K562 (cell line): Measurements from ENCODE around the gene ITPR1. TPM values are rescaled to one million over a fixed set of nuclear protein-coding genes. Genes with fewer than 3 reads are reported as not detected.
A peak's percentile ranks its signal among the peaks of the same experiment; 100 is the strongest.

ENCODE experiments used
- CC2D1A ChIP-seq: fragments of 450-650 bp; IDR thresholded peaks from 2 replicates; pipeline ENCODE4 v1.6.1; 2017; ENCODE audit warnings: mild to moderate bottlenecking
- FOS ChIP-seq: IDR thresholded peaks from 3 replicates; pipeline ENCODE4 v1.6.1; 2011; ENCODE audit not compliant: insufficient read length; ENCODE audit errors: extremely low read depth
- HDAC3 ChIP-seq: fragments of 450-650 bp; IDR thresholded peaks from 2 replicates; pipeline ENCODE4 v1.6.1; 2018; ENCODE audit warnings: borderline replicate concordance, mild to moderate bottlenecking, moderate library complexity; ENCODE audit not compliant: partially characterized antibody
- KDM5B ChIP-seq: fragments of 200-600 bp; sonication (generic); IDR thresholded peaks from 2 replicates; pipeline ENCODE4 v1.6.1; 2012; ENCODE audit warnings: low read depth, mild to moderate bottlenecking, moderate library complexity, low read length, control low read depth, inconsistent platforms; ENCODE audit not compliant: insufficient replicate concordance
- PATZ1 ChIP-seq: fragments of 250-450 bp; sonication (Bioruptor Pico); IDR thresholded peaks from 2 replicates; pipeline ENCODE4 v1.5.0; 2020; ENCODE audit warnings: mild to moderate bottlenecking, borderline replicate concordance
- POLR3G ChIP-seq: IDR thresholded peaks from 2 replicates; pipeline ENCODE4 v1.6.1; 2011; ENCODE audit not compliant: insufficient read length, insufficient replicate concordance; ENCODE audit errors: extremely low read depth
- RERE ChIP-seq: sonication (generic); formaldehyde crosslinking; IDR thresholded peaks from 2 replicates; pipeline ENCODE4 v1.8.0; 2023; ENCODE audit warnings: missing genetic modification reagents, mild to moderate bottlenecking, borderline replicate concordance
- YY1 ChIP-seq, 3 experiments: IDR thresholded peaks; 2 replicates each; pipeline ENCODE4 v1.6.1; 2011; ENCODE audit warnings: low read length in 2 of 3, mild to moderate bottlenecking in 2 of 3, moderate library complexity in 2 of 3, borderline replicate concordance in 1 of 3, control low read depth in 1 of 3, low read depth in 1 of 3; ENCODE audit not compliant: insufficient read depth in 3 of 3, insufficient replicate concordance in 2 of 3, control insufficient read depth in 1 of 3, insufficient read length in 1 of 3; ENCODE audit errors: extremely low read depth in 1 of 3
- ZNF133 ChIP-seq: fragments of 250-450 bp; sonication (Bioruptor Pico); IDR thresholded peaks from 2 replicates; pipeline ENCODE4 v1.4.0; 2020; ENCODE audit warnings: mild to moderate bottlenecking
- ZNF707 ChIP-seq: fragments of 250-450 bp; sonication (Bioruptor Pico); conservative IDR thresholded peaks from 2 replicates; pipeline ENCODE4 v1.8.0; 2022; ENCODE audit warnings: inconsistent platforms, mild to moderate bottlenecking, moderate library complexity
- ZNF740 ChIP-seq, 3 experiments: fragments of 200-800 bp in 1 of 3; sonication (Bioruptor generic) in 1 of 3; sonication (generic) in 1 of 3; formaldehyde crosslinking in 1 of 3; IDR thresholded peaks; 2 replicates each; pipeline versions ENCODE4 v1.6.1 to v1.8.0; 2016 to 2022; ENCODE audit warnings: mild to moderate bottlenecking in 2 of 3, missing compliant biosample characterization in 2 of 3, missing genetic modification characterization in 2 of 3, missing genetic modification reagents in 1 of 3
- ZNF764 ChIP-seq: fragments of 250-450 bp; sonication (Bioruptor Pico); IDR thresholded peaks from 2 replicates; pipeline ENCODE4 v1.4.0; 2020; ENCODE audit warnings: low read depth, mild to moderate bottlenecking, moderate library complexity
- polyA plus RNA-seq, 8 experiments: library from polyadenylated mRNA; depleted of rRNA in 4 of 8; stranded (reverse) in 5 of 8; unstranded in 3 of 8; fragments of >200 nt; fragmentation: Nextera tagmentation in 2 of 8; fragmentation: Illumina TruSeq in 1 of 8; extraction: Ambion mirVana in 2 of 8; extraction: Trizol in 1 of 8; gene quantifications; 2 replicates each; pipeline versions ENCODE4 v1.2.1 to v1.2.3, GENCODE V29; 2011 to 2014; ENCODE audit warnings: inconsistent platforms in 1 of 8, missing spikeins in 1 of 8
- total RNA-seq, 7 experiments: library from RNA; depleted of rRNA in 6 of 7; stranded (reverse); fragments of >200 nt in 6 of 7; fragmentation: Illumina TruSeq in 2 of 7; extraction: Trizol in 2 of 7; gene quantifications; 2 replicates each; pipeline versions ENCODE4 v1.2.1 to v1.2.3, GENCODE V29; 2011 to 2021; ENCODE audit warnings: low replicate concordance in 1 of 7

ITPR1 gene
- total and polyA plus RNA-seq, 9 of the 15 experiments (the other 6 are each of a cell fraction or from before 2014, with no cell fraction given): 22.4 to 40.0 (median 27.4) TPM

- TF ChIP-seq ZNF740 (CRISPR knock-in tag; IDR thresholded peaks at IDR 0.05) (no peak), ZNF740 (tag; IDR thresholded peaks at IDR 0.05) (0 out of 4 replicates have a peak, but pooled peaks of 1 of the 2 experiments have one; percentile 25), HDAC3 (peak; percentile 90), ZNF707 (CRISPR knock-in tag) (no peak), FOS (peak; percentile 51), PATZ1 (CRISPR knock-in tag) (0 out of 2 replicates have a peak, but pooled peaks have one; percentile 31), KDM5B (peak; percentile 33), ZNF764 (CRISPR knock-in tag) (no peak), RERE (CRISPR knock-in tag) (no peak), CC2D1A (peak; percentile 75; the same call in 1 of the 2 replicates), ZNF133 (CRISPR knock-in tag) (no peak), YY1 (IDR thresholded peaks at IDR 0.05; ENCODE audit: borderline replicate concordance in 1 of 3, control insufficient read depth in 1 of 3, extremely low read depth in 1 of 3, insufficient read depth in 3 of 3, insufficient read length in 1 of 3, insufficient replicate concordance in 2 of 3, low read depth in 1 of 3, low read length in 2 of 3) (peak in 1 of 3 experiments; percentile 62), POLR3G (no peak)
Measured at GRCh38 chr3:4741404-4742307, 248.5 kb downstream of the ITPR1 start (continued).
